SK-N-SH (cell line): Measurements from ENCODE around the gene SETD1B. TPM values are rescaled to one million over a fixed set of nuclear protein-coding genes. Genes with fewer than 3 reads are reported as not detected.

ENCODE experiments used
- CTCF ChIA-PET: fragments of 300-600, 350-600 bp; formaldehyde crosslinking; extraction: SDS; loops from one replicate; lab custom pipeline; 2021; lab: Yijun Ruan, JAX
- POLR2A ChIA-PET: fragments of 350-600 bp; sonication (Branson Sonifier 250); formaldehyde crosslinking; extraction: SDS; loops from one replicate; lab custom pipeline; 2020; ENCODE audit warnings: antibody characterized with exemption, inconsistent platforms; lab: Yijun Ruan, JAX
- DNase-seq: peaks from one replicate; pipeline ENCODE4 v3.0.0; 2012
- H2AFZ ChIP-seq: fragments of 200-600 bp; sonication (generic); 2 replicates; pipeline ENCODE4 v1.8.1; 2016; ENCODE audit warnings: antibody characterized with exemption, mild to moderate bottlenecking, low read depth
- H3F3A ChIP-seq: fragments of 200-600 bp; sonication (generic); replicated peaks from 2 replicates; pipeline ENCODE3; 2016; ENCODE audit warnings: antibody characterized with exemption, mild to moderate bottlenecking; ENCODE audit not compliant: insufficient read depth
- H3K27ac ChIP-seq, 2 experiments: fragments of 200-500 bp in 1 of 2; fragments of 200-600 bp in 1 of 2; sonication (Bioruptor generic) in 1 of 2; sonication (generic), shearing (Covaris generic) in 1 of 2; 2 replicates each; pipeline versions ENCODE4 v1.5.1 to v1.6.1; 2014 to 2016; ENCODE audit warnings: low read depth in 2 of 2, inconsistent platforms in 1 of 2, low read length in 1 of 2, mild to moderate bottlenecking in 1 of 2, mixed read lengths in 1 of 2
- H3K27me3 ChIP-seq: fragments of 200-600 bp; sonication (generic), shearing (Covaris generic); 2 replicates; pipeline ENCODE4 v1.6.1; 2016; ENCODE audit warnings: mixed run types; ENCODE audit not compliant: insufficient read depth
- H3K36me3 ChIP-seq, 2 experiments: fragments of 200-500 bp in 1 of 2; fragments of 200-600 bp in 1 of 2; sonication (Bioruptor generic) in 1 of 2; sonication (generic) in 1 of 2; replicated peaks in 1 of 2; 2 replicates each; pipeline versions ENCODE3 to v1.5.1; 2014 to 2016; ENCODE audit warnings: low read length in 1 of 2, mild to moderate bottlenecking in 1 of 2; ENCODE audit not compliant: insufficient read depth in 2 of 2, control insufficient read depth in 1 of 2
- H3K4me1 ChIP-seq, 2 experiments: fragments of 200-500 bp in 1 of 2; fragments of 200-600 bp in 1 of 2; sonication (Bioruptor generic) in 1 of 2; sonication (generic), shearing (Covaris generic) in 1 of 2; 2 replicates each; pipeline versions ENCODE4 v1.5.1 to v1.6.1; 2014 to 2016; ENCODE audit warnings: low read depth in 1 of 2, low read length in 1 of 2, mixed run types in 1 of 2; ENCODE audit not compliant: insufficient read depth in 2 of 2, control insufficient read depth in 1 of 2
- H3K4me2 ChIP-seq: fragments of 200-600 bp; sonication (generic), shearing (Covaris generic); 2 replicates; pipeline ENCODE4 v1.6.1; 2017; ENCODE audit warnings: mixed run types
- H3K4me3 ChIP-seq, 2 experiments: fragments of 200-500 bp in 1 of 2; fragments of 200-600 bp in 1 of 2; sonication (Bioruptor generic) in 1 of 2; sonication (generic), shearing (Covaris generic) in 1 of 2; 2 replicates each; pipeline versions ENCODE4 v1.5.1 to v1.8.1; 2014 to 2016; ENCODE audit warnings: low read depth in 2 of 2, inconsistent platforms in 1 of 2, low read length in 1 of 2, mild to moderate bottlenecking in 1 of 2, mixed read lengths in 1 of 2, moderate library complexity in 1 of 2
- H3K79me2 ChIP-seq: fragments of 200-600 bp; sonication (generic); 2 replicates; pipeline ENCODE4 v1.8.1; 2017; ENCODE audit warnings: mild to moderate bottlenecking; ENCODE audit not compliant: insufficient read depth
- H3K9ac ChIP-seq: fragments of 200-600 bp; sonication (generic); 2 replicates; pipeline ENCODE4 v1.6.1; 2017; ENCODE audit warnings: mixed run types
- H3K9me2 ChIP-seq: fragments of 200-600 bp; sonication (generic); 2 replicates; pipeline ENCODE4 v1.6.1; 2017; ENCODE audit warnings: mixed run types
- H3K9me3 ChIP-seq: fragments of 200-600 bp; sonication (generic); 2 replicates; pipeline ENCODE4 v1.6.1; 2017; ENCODE audit warnings: mixed run types, mild to moderate bottlenecking, moderate library complexity
- H4K20me1 ChIP-seq: fragments of 200-600 bp; sonication (generic); 2 replicates; pipeline ENCODE4 v1.6.1; 2017; ENCODE audit warnings: mild to moderate bottlenecking, mixed run types; ENCODE audit not compliant: insufficient read depth
- CTCF ChIP-seq: fragments of 200-600 bp; sonication (generic); IDR thresholded peaks from 2 replicates; pipeline ENCODE4 v1.6.1; 2017; ENCODE audit warnings: antibody characterized with exemption, mild to moderate bottlenecking, moderate library complexity
- FOSL2 ChIP-seq: IDR thresholded peaks from 2 replicates; pipeline ENCODE4 v1.4.0; 2012; ENCODE audit warnings: low read depth, mild to moderate bottlenecking, moderate library complexity, borderline replicate concordance
- FOXM1 ChIP-seq: IDR thresholded peaks from 2 replicates; pipeline ENCODE4 v1.4.0; 2012; ENCODE audit warnings: low read depth, mild to moderate bottlenecking
- GATA2 ChIP-seq: sonication (generic); formaldehyde crosslinking; IDR thresholded peaks from 2 replicates; pipeline ENCODE4 v1.5.0; 2020; ENCODE audit warnings: mild to moderate bottlenecking, missing genetic modification reagents
- IRF3 ChIP-seq: fragments of 150-350 bp; IDR thresholded peaks from 2 replicates; pipeline ENCODE4 v1.6.1; 2016; ENCODE audit warnings: mild to moderate bottlenecking, low read depth, low read length
- MAX ChIP-seq: IDR thresholded peaks from 2 replicates; pipeline ENCODE4 v1.4.0; 2012; ENCODE audit warnings: low read depth
- NFIC ChIP-seq: IDR thresholded peaks from 2 replicates; pipeline ENCODE4 v1.4.0; 2012; ENCODE audit warnings: borderline replicate concordance
- NRF1 ChIP-seq: IDR thresholded peaks from 2 replicates; pipeline ENCODE4 v1.6.1; 2012; ENCODE audit warnings: low read depth, mild to moderate bottlenecking, low read length
- POLR2AphosphoS5 ChIP-seq: IDR thresholded peaks from 2 replicates; pipeline ENCODE4 v1.6.1; 2012; ENCODE audit warnings: low read depth, low read length
- SIN3A ChIP-seq: IDR thresholded peaks from 2 replicates; pipeline ENCODE4 v1.6.1; 2012; ENCODE audit warnings: low read depth, mild to moderate bottlenecking, low read length, moderate library complexity, borderline replicate concordance
- SMC3 ChIP-seq: IDR thresholded peaks from 2 replicates; pipeline ENCODE4 v1.6.1; 2012; ENCODE audit warnings: low read depth, low read length, improper control_type of control experiment
- TAF1 ChIP-seq: IDR thresholded peaks from 2 replicates; pipeline ENCODE4 v1.6.1; 2012; ENCODE audit warnings: low read depth, mild to moderate bottlenecking, low read length, moderate library complexity, borderline replicate concordance
- TCF12 ChIP-seq: IDR thresholded peaks from 2 replicates; pipeline ENCODE4 v1.4.0; 2012
- TEAD4 ChIP-seq: IDR thresholded peaks from 2 replicates; pipeline ENCODE4 v1.4.0; 2012; ENCODE audit warnings: mild to moderate bottlenecking, borderline replicate concordance; ENCODE audit not compliant: insufficient read depth
- USF1 ChIP-seq: IDR thresholded peaks from 2 replicates; pipeline ENCODE4 v1.4.0; 2012; ENCODE audit warnings: low read depth, borderline replicate concordance
- ZBTB33 ChIP-seq: IDR thresholded peaks from 2 replicates; pipeline ENCODE4 v1.4.0; 2012; ENCODE audit warnings: low read depth, borderline replicate concordance
- WGBS: methylation state at CpG from one replicate; pipeline ENCODE4 v1.1.6; 2017; ENCODE audit warnings: low lambda C conversion rate; 5-methylcytosine and 5-hydroxymethylcytosine counted together
- polyA plus RNA-seq, 3 experiments: library from polyadenylated mRNA; depleted of rRNA; stranded (reverse); fragments of >200 nt; gene quantifications; 2 replicates each; pipeline ENCODE4 v1.2.3, GENCODE V29; 2012
- TF ChIP-seq, protein P1 (sequence below): fragments of 150-350 bp; IDR thresholded peaks from 2 replicates; pipeline ENCODE4 v1.6.1; 2017; ENCODE audit warnings: antibody characterized with exemption, low read length, low read depth, borderline replicate concordance

The SETD1B gene
- polyA plus RNA-seq, 1 of the 3 experiments (the other 2 are of a cell fraction), result 2.0 TPM

DNA sequence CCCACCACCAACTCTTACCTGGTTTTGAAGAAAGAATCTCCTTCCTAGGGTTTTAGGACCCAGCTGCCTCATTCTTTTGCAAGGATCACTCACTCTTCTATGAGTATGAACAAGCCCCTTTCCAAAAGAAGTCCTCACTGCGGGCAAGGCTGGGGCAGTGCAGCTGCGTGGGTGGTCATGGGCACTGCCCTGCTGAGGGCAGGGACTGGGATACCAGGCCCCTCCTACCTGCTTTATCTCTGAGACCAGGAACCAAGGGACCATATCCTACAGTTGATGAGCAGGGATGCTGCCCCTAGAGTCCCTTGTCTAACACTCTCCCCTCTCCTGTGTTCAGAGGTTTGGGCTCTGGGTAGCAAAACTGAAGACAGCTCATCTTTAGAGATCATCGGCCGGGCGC, 34.3 kb downstream of the SETD1B start:
- Histone ChIP-seq H3K9me2 (no peaks in the 10 kb centered on the region), H3K36me3 (no peaks in the 10 kb centered on the region), H3K4me2 (no peak overlapping the region), H3K4me3 (no peak overlapping the region), H3K79me2 (no peaks in the 10 kb centered on the region), H3F3A (peaks cover 13% of the 10 kb centered on the region), H3K9ac (no peak overlapping the region), H4K20me1 (no peaks in the 10 kb centered on the region), H2AFZ (no peak overlapping the region), H3K27me3 (no peaks in the 10 kb centered on the region), H3K4me1 (no peaks in the 10 kb centered on the region; a peak in 1 of 4 replicates), H3K9me3 (no peaks in the 10 kb centered on the region), H3K27ac (no peak overlapping the region)
- no peak for DNase-seq
- CTCF ChIA-PET, result interaction anchor here (1.0 to 7.6 kb wide), 11 partner anchors 11 to 126 kb away, joined by 3 to 49 read pairs (median 5); partner anchors contain the start of genes PSMD9, RHOF and TMEM120B
- POLR2A ChIA-PET, result interaction anchor here (0.6 to 1.7 kb wide), 2 partner anchors 11 to 32 kb away, joined by 4 to 15 read pairs; no protein-coding TSS in a partner anchor
- 100% methylated on average over 3 of the region's 5 CpGs for WGBS
- no peak for TF ChIP-seq ZBTB33
- TF ChIP-seq USF1, result no peak
- TF ChIP-seq, protein P1, sequence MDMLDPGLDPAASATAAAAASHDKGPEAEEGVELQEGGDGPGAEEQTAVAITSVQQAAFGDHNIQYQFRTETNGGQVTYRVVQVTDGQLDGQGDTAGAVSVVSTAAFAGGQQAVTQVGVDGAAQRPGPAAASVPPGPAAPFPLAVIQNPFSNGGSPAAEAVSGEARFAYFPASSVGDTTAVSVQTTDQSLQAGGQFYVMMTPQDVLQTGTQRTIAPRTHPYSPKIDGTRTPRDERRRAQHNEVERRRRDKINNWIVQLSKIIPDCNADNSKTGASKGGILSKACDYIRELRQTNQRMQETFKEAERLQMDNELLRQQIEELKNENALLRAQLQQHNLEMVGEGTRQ, result no peak

- Histone ChIP-seq H3K4me3 (peak overlapping the region; percentile 57 to 74), H3K9me3 (no peaks in the 10 kb centered on the region), H4K20me1 (no peaks in the 10 kb centered on the region), H3K27me3 (no peaks in the 10 kb centered on the region), H3K4me1 (no peaks in the 10 kb centered on the region; a peak in 1 of 4 replicates), H3F3A (peaks cover 5% of the 10 kb centered on the region), H3K36me3 (no peaks in the 10 kb centered on the region), H2AFZ (peak overlapping the region; percentile 95), H3K4me2 (peak overlapping the region; percentile 81), H3K9ac (peak overlapping the region; percentile 64), H3K79me2 (no peaks in the 10 kb centered on the region), H3K27ac (peak overlapping the region; percentile 32 to 48; a peak in 2 of 4 replicates), H3K9me2 (no peaks in the 10 kb centered on the region)
- POLR2A ChIA-PET, result interaction anchor here (1.0 to 1.7 kb wide), 3 partner anchors 12 to 41 kb away, joined by 3 to 15 read pairs (median 3); no protein-coding TSS in a partner anchor
- peak; percentile 99 for DNase-seq
- 14% methylated on average over 38 of the region's 53 CpGs for WGBS
- CTCF ChIA-PET, result interaction anchor here (0.7 to 7.6 kb wide), 10 partner anchors 12 to 141 kb away, joined by 3 to 49 read pairs (median 4); partner anchors contain the start of genes PSMD9 and RHOF
- peak; percentile 63 for TF ChIP-seq POLR2AphosphoS5
- TF ChIP-seq NFIC, result no peak; the same call in none of the 2 replicates
- TF ChIP-seq TCF12, result no peak
- peak; percentile 40; the same call in 1 of the 2 replicates for TF ChIP-seq CTCF
- TF ChIP-seq GATA2 (CRISPR knock-in tag), result no peak
- TF ChIP-seq FOSL2, result no peak
- no peak for TF ChIP-seq IRF3
- TF ChIP-seq SMC3, result peak; percentile 21; the same call in 1 of the 2 replicates
- no peak for TF ChIP-seq FOXM1
- peak; percentile 34; the same call in 1 of the 2 replicates for TF ChIP-seq NRF1
- no peak for TF ChIP-seq TEAD4
- TF ChIP-seq MAX, result peak; percentile 64; the same call in 1 of the 2 replicates
- 0 out of 2 replicates have a peak, but pooled peaks have one; percentile 28 for TF ChIP-seq SIN3A
- peak; percentile 17; the same call in 1 of the 2 replicates for TF ChIP-seq TAF1
Measured at GRCh38 chr12:121839106-121839992, 35.5 kb downstream of the SETD1B start.
